ENCODE data around the gene GALNT17.

Gene GALNT17

DNA sequence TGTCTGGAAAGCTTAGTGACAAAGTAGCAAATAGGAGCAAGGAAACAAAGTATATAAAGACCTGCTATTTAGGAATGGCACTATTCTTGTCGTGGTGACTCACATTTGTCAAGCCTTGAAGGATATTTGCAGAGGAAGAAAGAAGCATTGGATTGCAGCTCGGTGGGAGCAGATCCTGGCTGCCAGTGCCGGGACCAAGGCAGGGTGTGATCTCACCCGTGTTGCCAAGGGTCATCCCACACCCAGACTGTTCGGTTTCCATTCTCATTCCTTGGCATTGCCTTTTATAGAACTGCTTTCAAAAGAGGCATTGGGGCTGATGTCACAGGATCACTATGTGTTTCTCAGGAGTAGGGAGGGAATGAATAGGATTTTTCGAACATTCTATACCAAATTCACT lies 176.2 kb downstream of the GALNT17 start:
- no peak overlapping the region for H3K9ac ChIP-seq (ENCODE audit: insufficient read length)
- H3K36me3 ChIP-seq (ENCODE audit: insufficient read depth, low read length): peaks cover 3% of the 10 kb centered on the region; the same call in 1 of the 2 replicates
- DNase-seq (ENCODE audit: low read depth, low spot score): no peak
- H3K4me3 ChIP-seq: no peak overlapping the region
- H3K27ac ChIP-seq: no peak overlapping the region
- TF ChIP-seq POLR2AphosphoS5 (IDR thresholded peaks at IDR 0.05; ENCODE audit: borderline replicate concordance, low read depth, low read length) (no peak), EZH2 (IDR thresholded peaks at IDR 0.05) (no peak), FOXP2 (optimal IDR thresholded peaks at IDR 0.05; ENCODE audit: control extremely low read depth, extremely low read length, insufficient read depth) (no peak)
- no peaks in the 10 kb centered on the region for H3K9me3 ChIP-seq (ENCODE audit: low read depth, low read length)

DNA sequence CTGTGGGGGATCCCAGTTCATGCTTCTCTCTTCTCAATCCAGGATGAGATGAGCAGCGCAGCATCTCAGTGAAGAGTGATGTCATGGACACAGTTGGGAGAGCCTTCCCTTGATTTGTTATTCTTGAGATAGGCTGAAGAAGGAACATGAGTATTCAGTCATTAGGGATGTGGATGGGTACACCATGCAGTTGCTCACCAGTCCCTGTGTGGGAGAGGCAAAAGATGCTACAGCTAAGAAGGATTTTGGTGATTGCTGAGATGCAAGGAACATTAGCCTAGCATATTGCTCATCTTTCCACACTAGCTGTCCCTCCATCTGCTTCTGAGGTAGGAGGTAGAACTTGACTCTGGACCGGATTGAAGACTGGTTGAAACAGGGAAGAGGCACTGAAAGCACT lies 179.6 kb downstream of the GALNT17 start:
- DNase-seq (ENCODE audit: low read depth, low spot score): no peak
- Histone ChIP-seq H3K27ac (0 out of 2 replicates have a peak overlapping the region, but pooled peaks have one; percentile 88), H3K4me3 (no peak overlapping the region), H3K9me3 (ENCODE audit: low read depth, low read length) (peaks cover 4% of the 10 kb centered on the region; the same call in 1 of the 2 replicates), H3K9ac (ENCODE audit: insufficient read length) (no peak overlapping the region), H3K36me3 (ENCODE audit: insufficient read depth, low read length) (peaks cover 18% of the 10 kb centered on the region)
- TF ChIP-seq FOXP2 (optimal IDR thresholded peaks at IDR 0.05; ENCODE audit: control extremely low read depth, extremely low read length, insufficient read depth): no peak

DNA sequence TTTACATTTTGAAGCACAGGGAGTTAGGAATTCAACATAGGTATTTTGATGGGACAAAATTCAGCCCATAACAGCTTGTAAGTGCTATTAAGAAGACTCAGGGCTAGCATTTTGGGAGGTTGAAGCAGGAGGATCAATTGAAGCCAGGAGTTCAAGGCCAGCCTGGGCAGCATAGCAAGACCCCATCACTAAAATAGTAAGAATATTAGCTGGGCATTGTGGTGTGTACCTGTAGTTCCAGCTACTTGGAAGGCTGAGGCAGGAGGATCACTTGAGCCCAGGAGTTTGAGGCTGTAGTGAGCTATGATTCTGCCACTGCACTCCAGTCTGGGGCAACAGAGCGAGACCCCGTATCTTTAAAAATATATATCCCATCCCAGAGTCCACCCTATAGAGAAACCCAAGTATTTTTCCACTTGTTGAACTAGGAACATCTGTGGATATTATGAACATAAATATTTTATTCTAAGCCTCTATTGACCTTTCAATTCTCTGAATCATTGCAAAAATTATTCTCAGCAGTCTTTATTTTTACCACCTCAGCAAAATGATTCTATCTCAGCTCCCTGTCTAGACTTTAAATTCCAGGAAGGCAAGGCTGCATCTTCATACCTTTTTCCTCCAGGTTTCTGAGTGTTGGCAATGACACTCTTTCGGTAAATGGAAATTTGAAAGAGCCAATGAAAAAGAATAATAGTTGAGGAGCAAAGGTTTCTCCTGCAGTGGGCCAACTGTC lies 181.0 kb downstream of the GALNT17 start:
- TF ChIP-seq FOXP2 (optimal IDR thresholded peaks at IDR 0.05; ENCODE audit: control extremely low read depth, extremely low read length, insufficient read depth) (no peak), POLR2AphosphoS5 (IDR thresholded peaks at IDR 0.05; ENCODE audit: borderline replicate concordance, low read depth, low read length) (no peak), EZH2 (IDR thresholded peaks at IDR 0.05) (no peak)
- Histone ChIP-seq H3K36me3 (ENCODE audit: insufficient read depth, low read length) (peaks cover 18% of the 10 kb centered on the region), H3K9ac (ENCODE audit: insufficient read length) (no peak overlapping the region), H3K9me3 (ENCODE audit: low read depth, low read length) (peaks cover 4% of the 10 kb centered on the region; the same call in 1 of the 2 replicates), H3K4me3 (no peak overlapping the region; the same call in 1 of the 2 replicates), H3K27ac (peak overlapping the region; percentile 88)
- no peak for DNase-seq (ENCODE audit: low read depth, low spot score)

DNA sequence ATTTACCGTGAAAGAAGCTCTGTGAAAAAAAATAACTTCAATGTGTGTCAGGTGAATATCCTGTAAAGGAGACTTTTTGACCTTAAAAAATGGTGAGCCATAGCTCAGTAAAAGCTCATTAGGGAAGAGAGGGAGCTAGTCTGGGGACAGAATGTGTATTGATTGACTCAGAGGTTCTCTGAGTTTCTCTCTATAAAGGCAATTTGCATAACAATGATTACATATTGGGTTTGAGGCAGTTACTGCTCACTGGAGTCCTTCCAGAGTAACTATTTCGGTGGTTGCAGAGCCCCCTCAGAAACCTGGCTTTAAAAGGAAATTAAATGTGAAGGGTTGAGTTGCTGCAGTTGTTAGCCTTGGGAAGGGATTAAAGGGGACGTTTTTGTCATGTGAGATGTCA lies 181.6 kb downstream of the GALNT17 start:
- DNase-seq (ENCODE audit: low read depth, low spot score): no peak
- Histone ChIP-seq H3K9ac (ENCODE audit: insufficient read length) (no peak overlapping the region), H3K4me3 (peak overlapping the region; percentile 26; the same call in 1 of the 2 replicates), H3K36me3 (ENCODE audit: insufficient read depth, low read length) (peaks cover 18% of the 10 kb centered on the region), H3K27ac (peak overlapping the region; percentile 88), H3K9me3 (ENCODE audit: low read depth, low read length) (peaks cover 4% of the 10 kb centered on the region; the same call in 1 of the 2 replicates)
- no peak for TF ChIP-seq POLR2AphosphoS5 (IDR thresholded peaks at IDR 0.05; ENCODE audit: borderline replicate concordance, low read depth, low read length)
- no peak for TF ChIP-seq EZH2 (IDR thresholded peaks at IDR 0.05)
- no peak for TF ChIP-seq FOXP2 (optimal IDR thresholded peaks at IDR 0.05; ENCODE audit: control extremely low read depth, extremely low read length, insufficient read depth)

DNA sequence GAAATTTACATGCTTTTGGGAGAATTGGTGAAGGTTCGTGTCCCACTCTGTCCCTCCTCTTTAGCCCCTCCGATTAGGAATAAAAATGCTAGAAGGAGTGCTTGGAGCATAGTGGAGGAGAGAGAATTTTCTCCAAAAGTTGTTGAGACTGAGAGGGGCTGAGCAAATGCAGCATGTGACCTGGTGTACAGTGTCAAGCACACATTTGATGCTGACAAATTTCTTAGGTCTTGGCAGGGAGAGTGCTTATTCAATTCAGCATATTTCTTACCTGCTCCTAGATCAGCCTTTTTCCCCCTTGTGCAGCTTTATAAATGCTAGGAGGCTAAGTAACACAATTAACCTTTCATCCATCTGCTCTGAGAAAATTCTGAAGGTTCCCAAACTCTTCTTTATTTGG lies 189.0 kb downstream of the GALNT17 start:
- Histone ChIP-seq H3K36me3 (ENCODE audit: insufficient read depth, low read length) (no peaks in the 10 kb centered on the region; the same call in 1 of the 2 replicates), H3K9ac (ENCODE audit: insufficient read length) (peak overlapping the region; percentile 72), H3K27ac (peak overlapping the region; percentile 98), H3K4me3 (peak overlapping the region; percentile 44), H3K9me3 (ENCODE audit: low read depth, low read length) (no peaks in the 10 kb centered on the region)
- DNase-seq (ENCODE audit: low read depth, low spot score): no peak
- no peak for TF ChIP-seq FOXP2 (optimal IDR thresholded peaks at IDR 0.05; ENCODE audit: control extremely low read depth, extremely low read length, insufficient read depth)
- TF ChIP-seq EZH2 (IDR thresholded peaks at IDR 0.05): no peak
- no peak for TF ChIP-seq POLR2AphosphoS5 (IDR thresholded peaks at IDR 0.05; ENCODE audit: borderline replicate concordance, low read depth, low read length)

DNA sequence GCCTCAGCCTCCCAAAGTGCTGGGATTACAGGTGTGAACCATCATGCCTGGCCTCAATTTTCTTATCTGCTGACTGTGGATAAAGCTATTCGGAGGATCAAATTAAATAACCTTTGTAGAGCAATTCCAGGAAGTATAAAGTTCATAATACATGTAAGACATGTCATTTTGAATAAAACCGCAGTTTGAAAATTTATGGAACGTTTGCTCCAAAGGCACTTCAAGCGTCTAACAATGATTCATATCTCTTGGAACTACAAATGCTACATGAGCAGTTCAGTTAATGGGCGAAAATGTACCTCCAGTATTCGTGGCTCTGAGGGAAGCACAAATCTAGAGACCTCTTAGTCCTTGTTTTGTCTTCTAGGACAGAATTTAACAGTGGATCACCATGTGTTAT lies 190.3 kb downstream of the GALNT17 start:
- H3K27ac ChIP-seq: peak overlapping the region; percentile 99
- TF ChIP-seq EZH2 (IDR thresholded peaks at IDR 0.05) (no peak), POLR2AphosphoS5 (IDR thresholded peaks at IDR 0.05; ENCODE audit: borderline replicate concordance, low read depth, low read length) (no peak; the same call in 1 of the 2 replicates), FOXP2 (optimal IDR thresholded peaks at IDR 0.05; ENCODE audit: control extremely low read depth, extremely low read length, insufficient read depth) (no peak)
- DNase-seq (ENCODE audit: low read depth, low spot score): peak; percentile 92
- H3K36me3 ChIP-seq (ENCODE audit: insufficient read depth, low read length): no peaks in the 10 kb centered on the region
- H3K4me3 ChIP-seq: peak overlapping the region; percentile 46
- H3K9me3 ChIP-seq (ENCODE audit: low read depth, low read length): no peaks in the 10 kb centered on the region
- H3K9ac ChIP-seq (ENCODE audit: insufficient read length): peak overlapping the region; percentile 65

DNA sequence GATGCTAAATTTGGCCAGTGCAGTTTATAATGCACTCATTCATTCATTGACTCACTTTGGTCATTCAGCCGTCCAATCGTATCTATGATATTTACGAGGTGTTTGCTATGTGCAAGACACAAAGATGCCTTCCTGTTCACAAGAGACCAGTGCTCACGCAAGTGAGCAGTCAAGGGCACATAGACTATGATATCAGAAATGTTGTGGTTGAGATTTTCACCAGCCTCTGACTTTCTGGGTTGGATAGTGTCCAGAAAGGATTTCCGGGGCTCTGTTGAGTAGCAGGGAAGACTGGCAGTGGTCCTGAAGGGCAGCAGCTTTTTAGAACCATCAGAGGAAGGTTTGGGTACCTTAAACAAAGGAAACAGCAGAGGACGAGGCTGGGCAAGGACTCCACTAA lies 191.8 kb downstream of the GALNT17 start:
- DNase-seq (ENCODE audit: low read depth, low spot score): no peak
- peak; percentile 24; the same call in 1 of the 2 replicates for TF ChIP-seq POLR2AphosphoS5 (IDR thresholded peaks at IDR 0.05; ENCODE audit: borderline replicate concordance, low read depth, low read length)
- no peak for TF ChIP-seq FOXP2 (optimal IDR thresholded peaks at IDR 0.05; ENCODE audit: control extremely low read depth, extremely low read length, insufficient read depth)
- Histone ChIP-seq H3K4me3 (peak overlapping the region; percentile 17; the same call in 1 of the 2 replicates), H3K9ac (ENCODE audit: insufficient read length) (no peak overlapping the region), H3K9me3 (ENCODE audit: low read depth, low read length) (no peaks in the 10 kb centered on the region), H3K27ac (peak overlapping the region; percentile 99), H3K36me3 (ENCODE audit: insufficient read depth, low read length) (no peaks in the 10 kb centered on the region)

DNA sequence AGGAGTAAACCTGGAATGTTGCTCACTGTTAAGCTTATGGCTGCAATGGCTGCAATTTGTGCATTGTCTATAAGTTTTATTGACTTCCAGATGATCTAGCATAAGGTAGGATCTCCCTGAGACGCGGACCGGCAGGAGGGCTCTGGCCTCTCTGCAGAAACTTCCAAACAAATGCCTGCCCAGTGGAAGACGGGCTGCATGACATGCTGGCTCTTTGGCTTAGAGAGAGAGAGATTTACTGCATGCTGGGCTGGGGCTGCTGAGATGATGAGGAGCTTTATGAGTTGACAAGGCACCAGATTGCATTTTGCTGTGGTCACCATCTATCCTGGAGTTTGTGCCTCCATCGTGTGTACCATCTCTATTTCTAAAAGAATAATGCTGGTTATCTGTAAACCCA lies 193.2 kb downstream of the GALNT17 start:
- no peaks in the 10 kb centered on the region for H3K36me3 ChIP-seq (ENCODE audit: insufficient read depth, low read length)
- H3K9ac ChIP-seq (ENCODE audit: insufficient read length): no peak overlapping the region
- H3K4me3 ChIP-seq: no peak overlapping the region
- peak overlapping the region; percentile 10; the same call in 1 of the 2 replicates for H3K27ac ChIP-seq
- TF ChIP-seq POLR2AphosphoS5 (IDR thresholded peaks at IDR 0.05; ENCODE audit: borderline replicate concordance, low read depth, low read length) (no peak), EZH2 (IDR thresholded peaks at IDR 0.05) (no peak), FOXP2 (optimal IDR thresholded peaks at IDR 0.05; ENCODE audit: control extremely low read depth, extremely low read length, insufficient read depth) (no peak)
- H3K9me3 ChIP-seq (ENCODE audit: low read depth, low read length): no peaks in the 10 kb centered on the region
- no peak for DNase-seq (ENCODE audit: low read depth, low spot score)
